Heart right ventricle (tissue), 16 donors: ENCODE measurements around the gene OR10H1. TPM values are rescaled to one million over a fixed set of nuclear protein-coding genes. Genes with fewer than 3 reads are reported as not detected.

Experiments
- ATAC-seq, 8 donors: fragments of 200-7000 bp; cut with Tn5 transposase; one replicate each; pipeline ENCODE4 v1.9.1; 2020; ENCODE audit warnings: mild to moderate bottlenecking in 8 of 8, moderate library complexity in 8 of 8, moderate number of reproducible peaks in 1 of 8
- DNase-seq, 2 donors: peaks; one replicate each; pipeline ENCODE4 v3.0.0-alpha.2; 2020
- H3K27ac ChIP-seq, 10 donors: fragments of 200-600 bp; sonication (generic) in 2 of 10; one replicate each; pipeline versions ENCODE4 v1.5.0 to v1.8.0; 2020 to 2022; ENCODE audit warnings: mild to moderate bottlenecking in 3 of 10
- H3K27me3 ChIP-seq, 7 donors: fragments of 200-600 bp; one replicate each; pipeline ENCODE4 v1.8.0; 2021 to 2022; ENCODE audit warnings: mild to moderate bottlenecking in 2 of 7
- H3K36me3 ChIP-seq, 9 donors: fragments of 200-600 bp; sonication (generic) in 1 of 9; one replicate each; pipeline versions ENCODE4 v1.5.0 to v1.8.0; 2020 to 2022; ENCODE audit warnings: mild to moderate bottlenecking in 2 of 9
- H3K4me1 ChIP-seq, 9 donors: fragments of 200-600 bp; sonication (generic) in 1 of 9; one replicate each; pipeline versions ENCODE4 v1.5.0 to v1.8.0; 2020 to 2022; ENCODE audit warnings: mild to moderate bottlenecking in 4 of 9
- H3K4me3 ChIP-seq, 10 donors: fragments of 200-600 bp; sonication (generic) in 2 of 10; one replicate each; pipeline versions ENCODE4 v1.5.0 to v1.8.0; 2020 to 2022; ENCODE audit warnings: mild to moderate bottlenecking in 7 of 10, moderate library complexity in 2 of 10
- H3K9me3 ChIP-seq, 11 donors: fragments of 200-600 bp in 10 of 11; sonication (generic) in 2 of 11; one replicate each; pipeline versions ENCODE4 v1.5.0 to v1.8.0; 2013 to 2022; ENCODE audit warnings: mild to moderate bottlenecking in 2 of 11, control low read depth in 1 of 11, moderate library complexity in 1 of 11
- CTCF ChIP-seq, 9 donors: fragments of 200-600 bp; sonication (generic) in 2 of 9; IDR thresholded peaks; one replicate each; pipeline versions ENCODE4 v1.5.0 to v1.8.0; 2021 to 2022; ENCODE audit warnings: antibody characterized with exemption in 9 of 9, mild to moderate bottlenecking in 5 of 9, moderate library complexity in 1 of 9
- WGBS, 2 donors: extraction: QIAGEN DNeasy Blood & Tissue Kit; methylation state at CpG; one replicate each; pipeline ENCODE4 v1.1.7; 2013; ENCODE audit warnings: inconsistent platforms in 1 of 2; 5-methylcytosine and 5-hydroxymethylcytosine counted together
- intact Hi-C, 10 donors: fragments of 100-400 bp; cut with DNase I; formaldehyde crosslinking; loops; one replicate each; pipeline versions ENCODE4 v1.11.1 to v1.14.2; 2022
- polyA plus RNA-seq, 2 donors: library from polyadenylated mRNA; stranded (reverse); fragments of 200-250 nt; gene quantifications; one replicate each; pipeline ENCODE4 v1.2.3, GENCODE V29; 2013
- total RNA-seq, 10 donors: library from RNA; stranded (reverse); fragmentation: NEBNext Ultra II Directional in 3 of 10; extraction: Animal tissue kit (Norgen Biotek cat#: 25700) in 3 of 10; gene quantifications; one replicate each; pipeline versions ENCODE4 v1.2.1 to v1.2.4, GENCODE V29; 2021 to 2023
- donor health status: Arrhythmogenic right ventricular cardiomyopathy.
- donor health status: ischemic (EF 13 %, LVEDD 7.1; RV severe dilation, severe dysfunction).
- donor health status: healthy with polysubstance abuse.
- donor health status: DM: no; HTN: yes; CAD: no.
- donor health status: DM: no; HTN: no; CAD: no.
- donor health status: ischemic (EF 25% LVEDD 6.9; RV normal size, moderate dysfunction).
- donor health status: ischemic (EF 25% LVEDD 5.7; RV mildly dilated, moderate dysfunction).
- donor health status: healthy.
- donor health status: DM: yes; HTN: yes; CAD: no.
- donor health status: Ischemic cardiomyopathy.
- donor health status: ischemic (EF 35%, LVEDD 5.7; RV mildly dilated, moderate dysfunction).
- donor health status: nonischemic (EF 11% LVEDD 7.7; RV severe dilation, severe dysfunction).
- donor health status: DM: yes; HTN: yes; CAD: no.
- donor health status: PGD.
- donor health status: ischemic (EF 29% LVEDD 5.4; RV normal size, mild dysfunction).
- donor health status: nonischemic (EF 23%, LVEDD 6.1; RV moderate dilation, normal function).

OR10H1 gene
- total and polyA plus RNA-seq, 12 donors, result not detected

- 59 to 60% methylated on average over 2 of the region's 2 CpGs for WGBS, 2 donors
- no peak for TF ChIP-seq CTCF (IDR thresholded peaks at IDR 0.05)
- H3K9me3 ChIP-seq, result peaks cover 0 to 7% (median 0%) of the 10 kb centered on the region in 11 donors
- peaks cover 0 to 63% (median 18%) of the 10 kb centered on the region in 7 donors for H3K27me3 ChIP-seq
- no peak overlapping the region for H3K4me3 ChIP-seq
- ATAC-seq (no peak), DNase-seq (no peak)
- intact Hi-C loops, result no loop called here
- H3K27ac ChIP-seq, result no peak overlapping the region
- H3K36me3 ChIP-seq, result no peaks in the 10 kb centered on the region
- H3K4me1 ChIP-seq, result no peaks in the 10 kb centered on the region
Measured at GRCh38 chr19:15758379-15758778, 57.1 kb downstream of the OR10H1 start.

Other genes starting within 250 kb of the OR10H1 start
- gene CYP4F8, start 200.4 kb downstream of the OR10H1 start, total RNA-seq, result not detected
- gene CYP4F8, start 200.4 kb downstream of the OR10H1 start, polyA plus RNA-seq, result not detected
- 1 to 10 TPM in 2 of 10 donors, under 1 TPM in 6, not detected in 2; 0.04 to 1.8 (median 0.64) TPM for gene CYP4F3, start 174.8 kb downstream of the OR10H1 start, total RNA-seq
- under 1 TPM; 0.01 to 0.07 TPM for gene CYP4F3, start 174.8 kb downstream of the OR10H1 start, polyA plus RNA-seq
- gene CYP4F12, start 142.6 kb downstream of the OR10H1 start, total RNA-seq, result 1 to 10 TPM in 9 of 10 donors, under 1 TPM in 1; 0.92 to 6.8 (median 2.7) TPM
- gene CYP4F12, start 142.6 kb downstream of the OR10H1 start, polyA plus RNA-seq, result 10 to 100 TPM in 1 of 2 donors, 1 to 10 TPM in 1; 1.7 to 17.3 TPM
- not detected for gene OR10H2, start 87.6 kb downstream of the OR10H1 start, total RNA-seq
- not detected for gene OR10H2, start 87.6 kb downstream of the OR10H1 start, polyA plus RNA-seq
- gene OR10H3, start 77.7 kb downstream of the OR10H1 start, total RNA-seq, result not detected
- gene OR10H3, start 77.7 kb downstream of the OR10H1 start, polyA plus RNA-seq, result not detected
- not detected for gene OR10H5, start 28.0 kb downstream of the OR10H1 start, total RNA-seq
- not detected for gene OR10H5, start 28.0 kb downstream of the OR10H1 start, polyA plus RNA-seq
- not detected for gene CYP4F2, start 82.4 kb upstream of the OR10H1 start, total RNA-seq
- gene CYP4F2, start 82.4 kb upstream of the OR10H1 start, polyA plus RNA-seq, result not detected
- gene CYP4F11, start 118.9 kb upstream of the OR10H1 start, total RNA-seq, result 1 to 10 TPM in 2 of 10 donors, under 1 TPM in 5, not detected in 3; 0.09 to 2.1 (median 0.80) TPM
- under 1 TPM in 1 of 2 donors, not detected in 1; 0.22 TPM for gene CYP4F11, start 118.9 kb upstream of the OR10H1 start, polyA plus RNA-seq
- gene OR10H4, start 133.3 kb upstream of the OR10H1 start, total RNA-seq, result not detected
- not detected for gene OR10H4, start 133.3 kb upstream of the OR10H1 start, polyA plus RNA-seq